Fibroblast of villous mesenchyme (primary cell): ENCODE results near the gene ARHGEF28. TPM values are rescaled to one million over a fixed set of nuclear protein-coding genes. Genes with fewer than 3 reads are reported as not detected.

Experiments
- DNase-seq: peaks from one replicate; pipeline ENCODE4 v3.0.0-alpha.2; 2010; ENCODE audit warnings: low read depth
- H3K4me3 ChIP-seq: 2 replicates; pipeline ENCODE4 v1.5.1; 2011; ENCODE audit warnings: low read depth, mild to moderate bottlenecking, low read length
- total RNA-seq: library from RNA; depleted of rRNA; stranded (reverse); fragments of >200 nt; gene quantifications from 2 replicates; pipeline ENCODE4 v1.2.3, GENCODE V29; 2012
- TF ChIP-seq, protein P1 (sequence below): IDR thresholded peaks from 2 replicates; pipeline ENCODE4 v1.5.1; 2012; ENCODE audit warnings: low read depth, mild to moderate bottlenecking, low read length; ENCODE audit not compliant: insufficient read depth

The ARHGEF28 gene
- total RNA-seq, 1 donor, result 40.2 TPM

- TF ChIP-seq, protein P1, sequence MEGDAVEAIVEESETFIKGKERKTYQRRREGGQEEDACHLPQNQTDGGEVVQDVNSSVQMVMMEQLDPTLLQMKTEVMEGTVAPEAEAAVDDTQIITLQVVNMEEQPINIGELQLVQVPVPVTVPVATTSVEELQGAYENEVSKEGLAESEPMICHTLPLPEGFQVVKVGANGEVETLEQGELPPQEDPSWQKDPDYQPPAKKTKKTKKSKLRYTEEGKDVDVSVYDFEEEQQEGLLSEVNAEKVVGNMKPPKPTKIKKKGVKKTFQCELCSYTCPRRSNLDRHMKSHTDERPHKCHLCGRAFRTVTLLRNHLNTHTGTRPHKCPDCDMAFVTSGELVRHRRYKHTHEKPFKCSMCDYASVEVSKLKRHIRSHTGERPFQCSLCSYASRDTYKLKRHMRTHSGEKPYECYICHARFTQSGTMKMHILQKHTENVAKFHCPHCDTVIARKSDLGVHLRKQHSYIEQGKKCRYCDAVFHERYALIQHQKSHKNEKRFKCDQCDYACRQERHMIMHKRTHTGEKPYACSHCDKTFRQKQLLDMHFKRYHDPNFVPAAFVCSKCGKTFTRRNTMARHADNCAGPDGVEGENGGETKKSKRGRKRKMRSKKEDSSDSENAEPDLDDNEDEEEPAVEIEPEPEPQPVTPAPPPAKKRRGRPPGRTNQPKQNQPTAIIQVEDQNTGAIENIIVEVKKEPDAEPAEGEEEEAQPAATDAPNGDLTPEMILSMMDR, result no peak
- no peak for DNase-seq
- H3K4me3 ChIP-seq, result no peak overlapping the region
Observed at GRCh38 chr5:73612799-73613198, 13.2 kb upstream of the ARHGEF28 start.

- no peak for DNase-seq
- H3K4me3 ChIP-seq, result no peak overlapping the region
- TF ChIP-seq, protein P1, result no peak
Observed at GRCh38 chr5:73615085-73615484, 10.9 kb upstream of the ARHGEF28 start.

- no peak for DNase-seq
- H3K4me3 ChIP-seq, result no peak overlapping the region
- TF ChIP-seq, protein P1, result no peak
Observed at GRCh38 chr5:73615947-73616346, 10.0 kb upstream of the ARHGEF28 start.

DNA sequence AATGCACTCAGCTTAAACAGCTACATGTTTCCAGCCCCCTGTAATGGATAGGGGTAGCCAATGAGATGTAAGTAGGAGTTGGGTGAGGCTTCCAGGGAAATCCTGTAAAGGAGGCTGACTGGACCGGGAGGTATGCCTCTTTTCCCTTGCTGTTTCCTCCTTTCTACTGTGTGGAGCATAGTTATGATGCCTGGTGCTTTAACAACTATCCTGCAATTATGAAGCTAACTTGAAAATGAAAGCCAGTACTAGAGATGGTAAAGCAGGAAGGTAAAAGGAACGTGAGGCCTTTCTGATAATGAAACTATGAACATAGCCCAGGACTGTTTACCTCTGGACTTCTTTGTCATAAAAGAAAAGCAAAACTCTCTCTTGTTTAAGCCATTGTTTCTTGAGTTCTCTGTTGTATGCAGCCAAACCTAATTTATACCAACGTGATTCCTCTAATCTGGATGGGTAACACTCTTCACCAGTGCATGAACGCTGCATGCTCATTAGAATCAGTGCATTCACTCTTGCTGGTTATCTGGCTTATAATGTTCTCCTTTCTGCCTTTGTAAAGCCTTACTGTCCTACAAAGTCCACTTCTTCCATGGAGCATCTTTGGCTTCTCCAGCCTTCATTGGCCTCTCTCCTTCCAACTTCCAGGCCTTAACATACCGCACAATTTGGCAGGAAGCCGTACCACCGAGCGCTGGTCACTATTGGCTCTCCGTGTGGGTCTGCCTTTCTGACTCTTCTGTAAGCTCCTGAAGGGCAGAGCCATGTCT lies 8.3 kb upstream of the ARHGEF28 start:
- no peak overlapping the region for H3K4me3 ChIP-seq
- DNase-seq, result peak; percentile 29
- TF ChIP-seq, protein P1, result no peak

GRCh38 chr5:73619606-73620333 lies 6.2 kb upstream of the ARHGEF28 start:
- no peak for DNase-seq
- TF ChIP-seq, protein P1, result no peak
- no peak overlapping the region for H3K4me3 ChIP-seq

GRCh38 chr5:73620334-73620687 lies 5.7 kb upstream of the ARHGEF28 start:
- no peak overlapping the region for H3K4me3 ChIP-seq
- TF ChIP-seq, protein P1, result no peak
- no peak for DNase-seq
